ENCODE results near the gene WASHC2A. TPM values are rescaled to one million over a fixed set of nuclear protein-coding genes. Genes with fewer than 3 reads are reported as not detected.
"Not testable (repeated sequence)": the region's sequence is repeated elsewhere in the genome, so short reads cannot be mapped to it uniquely, and the experiment has no call there.

The WASHC2A gene
- total RNA-seq, 1 donor = 98.8 TPM

- no peaks in the 10 kb centered on the region for H3K79me2 ChIP-seq (ENCODE audit: insufficient read depth, low read length)
- DNase-seq (ENCODE audit: insufficient read length, low spot score, missing footprints) = peak; percentile 66
- H4K20me1 ChIP-seq (ENCODE audit: insufficient read depth, low read length) = no peaks in the 10 kb centered on the region
- H3K4me2 ChIP-seq (ENCODE audit: insufficient read depth, low read length) = no peak overlapping the region
- H3K4me3 ChIP-seq (ENCODE audit: insufficient read depth, low read length) = no peak overlapping the region
- H3K36me3 ChIP-seq (ENCODE audit: insufficient read depth, low read length) = no peaks in the 10 kb centered on the region
- no peaks in the 10 kb centered on the region for H3K4me1 ChIP-seq (ENCODE audit: insufficient read depth, low read length)
- H2AFZ ChIP-seq (ENCODE audit: low read length) = no peak overlapping the region
- no peak for TF ChIP-seq CTCF (IDR thresholded peaks at IDR 0.05; ENCODE audit: extremely low read depth, low read depth, low read length)
- peaks cover 15% of the 10 kb centered on the region for H3K27me3 ChIP-seq (ENCODE audit: insufficient read depth, low read length)
- H3K27ac ChIP-seq (ENCODE audit: low read depth, low read length) = no peak overlapping the region
- H3K9me3 ChIP-seq (ENCODE audit: low read depth, low read length) = no peaks in the 10 kb centered on the region
These were observed 42.1 kb upstream of the WASHC2A start for GRCh38 chr10:50025627-50026026.

- Histone ChIP-seq H3K79me2 (ENCODE audit: insufficient read depth, low read length) (no peaks in the 10 kb centered on the region), H3K4me1 (ENCODE audit: insufficient read depth, low read length) (no peaks in the 10 kb centered on the region), H3K9me3 (ENCODE audit: low read depth, low read length) (no peaks in the 10 kb centered on the region), H2AFZ (ENCODE audit: low read length) (no peak overlapping the region), H3K27ac (ENCODE audit: low read depth, low read length) (no peak overlapping the region), H3K27me3 (ENCODE audit: insufficient read depth, low read length) (peaks cover 15% of the 10 kb centered on the region), H4K20me1 (ENCODE audit: insufficient read depth, low read length) (no peaks in the 10 kb centered on the region), H3K36me3 (ENCODE audit: insufficient read depth, low read length) (no peaks in the 10 kb centered on the region), H3K4me3 (ENCODE audit: insufficient read depth, low read length) (no peak overlapping the region), H3K4me2 (ENCODE audit: insufficient read depth, low read length) (no peak overlapping the region)
- TF ChIP-seq CTCF (IDR thresholded peaks at IDR 0.05; ENCODE audit: extremely low read depth, low read depth, low read length) = no peak
- no peak for DNase-seq (ENCODE audit: insufficient read length, low spot score, missing footprints)
These were observed 40.6 kb upstream of the WASHC2A start for GRCh38 chr10:50027195-50027594.

- no peaks in the 10 kb centered on the region for H3K36me3 ChIP-seq (ENCODE audit: insufficient read depth, low read length)
- no peaks in the 10 kb centered on the region for H3K4me1 ChIP-seq (ENCODE audit: insufficient read depth, low read length)
- no peaks in the 10 kb centered on the region for H3K79me2 ChIP-seq (ENCODE audit: insufficient read depth, low read length)
- H2AFZ ChIP-seq (ENCODE audit: low read length) = no peak overlapping the region
- DNase-seq (ENCODE audit: insufficient read length, low spot score, missing footprints) = no peak
- no peaks in the 10 kb centered on the region for H3K27me3 ChIP-seq (ENCODE audit: insufficient read depth, low read length)
- no peak overlapping the region for H3K4me2 ChIP-seq (ENCODE audit: insufficient read depth, low read length)
- no peaks in the 10 kb centered on the region for H3K9me3 ChIP-seq (ENCODE audit: low read depth, low read length)
- H4K20me1 ChIP-seq (ENCODE audit: insufficient read depth, low read length) = no peaks in the 10 kb centered on the region
- H3K27ac ChIP-seq (ENCODE audit: low read depth, low read length) = no peak overlapping the region
- no peak overlapping the region for H3K4me3 ChIP-seq (ENCODE audit: insufficient read depth, low read length)
- no peak for TF ChIP-seq CTCF (IDR thresholded peaks at IDR 0.05; ENCODE audit: extremely low read depth, low read depth, low read length)
These were observed 34.3 kb upstream of the WASHC2A start for GRCh38 chr10:50033481-50033880.

GRCh38 chr10:50035337-50035736 lies 32.4 kb upstream of the WASHC2A start:
- not testable (repeated sequence) for H3K4me3 ChIP-seq (ENCODE audit: insufficient read depth, low read length); H3K4me1 ChIP-seq (ENCODE audit: insufficient read depth, low read length); H3K27ac ChIP-seq (ENCODE audit: low read depth, low read length); H3K9me3 ChIP-seq (ENCODE audit: low read depth, low read length); H3K36me3 ChIP-seq (ENCODE audit: insufficient read depth, low read length); DNase-seq (ENCODE audit: insufficient read length, low spot score, missing footprints); H3K79me2 ChIP-seq (ENCODE audit: insufficient read depth, low read length); H4K20me1 ChIP-seq (ENCODE audit: insufficient read depth, low read length); H3K27me3 ChIP-seq (ENCODE audit: insufficient read depth, low read length); H2AFZ ChIP-seq (ENCODE audit: low read length); H3K4me2 ChIP-seq (ENCODE audit: insufficient read depth, low read length)

All from osteoblast (primary cell).